HG02884 (cell line): ENCODE results near the gene LHPP.

Experiments used
- ATAC-seq: cut with Tn5 transposase; IDR thresholded peaks from one replicate; pipeline ENCODE4 v1.9.1; 2021; ENCODE audit warnings: mild to moderate bottlenecking, moderate library complexity; ENCODE audit not compliant: unreplicated experiment

LHPP gene

GRCh38 chr10:124447751-124448466 lies 13.7 kb upstream of the LHPP start:
- ATAC-seq = no peak

- ATAC-seq = no peak
Observed at GRCh38 chr10:124448696-124449169, 12.9 kb upstream of the LHPP start.

GRCh38 chr10:124449170-124450011 lies 12.2 kb upstream of the LHPP start:
- no peak for ATAC-seq

GRCh38 chr10:124450012-124450782 lies 11.4 kb upstream of the LHPP start, which contains the start of gene NKX1-2:
Gene NKX1-2 (minus strand): TSS chr10:124450035. CDS start chr10:124449943, 92 bp downstream.
- ATAC-seq = no peak

DNA sequence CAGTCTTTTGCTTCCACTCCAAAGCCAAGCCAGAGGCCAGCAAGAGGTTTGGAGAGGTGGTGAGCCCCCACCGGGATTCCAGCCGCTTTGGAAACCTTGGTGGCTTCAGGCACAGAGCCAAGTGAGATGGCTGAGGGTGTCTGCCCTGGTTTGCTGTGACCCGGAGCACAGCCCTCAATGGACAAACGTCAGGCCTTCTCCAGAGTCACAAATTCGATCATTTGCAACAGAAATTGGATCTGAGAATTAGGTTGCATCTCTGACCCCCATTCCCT lies 10.9 kb upstream of the LHPP start:
- no peak for ATAC-seq

- no peak for ATAC-seq
Observed at GRCh38 chr10:124451276-124451675, 10.3 kb upstream of the LHPP start.

DNA sequence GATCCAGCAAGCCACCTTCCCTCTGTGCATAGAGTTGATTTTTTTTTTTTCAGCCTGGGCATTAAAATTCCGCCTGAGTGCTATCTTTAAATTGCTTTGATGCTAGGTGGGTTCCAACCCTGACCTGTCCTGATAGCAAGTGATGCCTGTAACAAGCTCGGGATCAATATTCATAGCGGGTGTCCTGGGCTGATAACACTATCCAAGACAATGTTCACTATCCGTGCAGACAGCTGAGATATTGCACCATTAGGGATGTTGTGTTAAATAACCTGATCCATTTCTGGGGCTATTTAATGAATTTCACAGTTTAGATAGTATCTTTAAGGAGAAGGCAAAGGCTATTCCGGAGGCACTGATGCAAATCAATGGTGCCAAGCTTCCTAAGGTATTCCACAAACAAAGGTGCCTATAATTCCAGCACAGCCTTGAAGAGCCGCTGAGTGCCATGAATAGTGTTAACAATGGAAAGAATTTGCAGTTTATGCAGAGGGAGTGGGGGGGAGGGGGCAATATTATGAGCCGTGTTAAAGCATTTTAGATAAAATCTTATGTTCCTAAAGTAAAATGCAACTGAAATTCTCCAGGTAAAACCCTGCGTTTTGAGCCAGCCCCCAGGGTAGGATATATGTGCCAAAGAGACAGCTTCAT lies 7.5 kb upstream of the LHPP start:
- ATAC-seq = no peak

GRCh38 chr10:124455441-124455840 lies 6.2 kb upstream of the LHPP start:
- no peak for ATAC-seq

GRCh38 chr10:124458473-124458872 lies 3.1 kb upstream of the LHPP start:
- no peak for ATAC-seq

- ATAC-seq = no peak
Observed at GRCh38 chr10:124458889-124459288, 2.7 kb upstream of the LHPP start.

GRCh38 chr10:124459395-124459794 lies 2.2 kb upstream of the LHPP start:
- ATAC-seq = no peak

DNA sequence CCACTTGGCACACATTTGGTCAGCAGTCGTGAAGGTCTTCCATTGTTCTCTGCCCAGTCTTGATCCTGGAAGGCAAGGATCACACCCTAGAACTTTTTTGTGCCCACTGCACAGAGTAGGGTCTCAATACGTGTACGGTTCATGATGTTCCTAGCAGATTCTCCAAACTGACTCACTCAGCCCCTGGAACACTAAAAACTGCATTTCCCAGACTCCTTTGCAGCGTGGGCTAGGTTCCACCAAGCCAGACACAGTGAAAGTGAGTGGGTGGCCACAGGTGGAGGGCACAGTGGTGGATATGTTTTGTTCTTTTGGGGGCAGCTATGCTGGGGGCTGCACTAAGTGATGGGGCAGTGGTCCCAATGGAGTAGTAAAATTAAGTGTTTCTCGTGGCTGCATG lies 1.5 kb upstream of the LHPP start:
- ATAC-seq = no peak

DNA sequence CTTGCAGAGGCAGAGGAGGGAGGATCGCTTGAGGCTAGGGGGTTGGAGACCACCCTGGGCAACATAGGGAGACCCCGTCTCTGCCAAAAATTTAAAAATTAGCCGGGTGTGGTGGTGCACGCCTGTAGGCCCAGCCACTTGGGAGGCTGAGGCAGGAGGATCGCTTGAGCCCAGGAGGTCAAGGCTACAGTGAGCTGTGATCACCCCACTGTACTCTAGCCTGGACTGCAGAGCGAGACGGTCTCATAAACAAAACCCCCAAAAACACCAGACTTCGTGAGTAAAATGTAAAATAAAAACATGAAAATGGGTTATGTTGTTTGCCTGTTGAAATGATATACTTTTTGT lies 699 bp downstream of the LHPP start:
- ATAC-seq = no peak

DNA sequence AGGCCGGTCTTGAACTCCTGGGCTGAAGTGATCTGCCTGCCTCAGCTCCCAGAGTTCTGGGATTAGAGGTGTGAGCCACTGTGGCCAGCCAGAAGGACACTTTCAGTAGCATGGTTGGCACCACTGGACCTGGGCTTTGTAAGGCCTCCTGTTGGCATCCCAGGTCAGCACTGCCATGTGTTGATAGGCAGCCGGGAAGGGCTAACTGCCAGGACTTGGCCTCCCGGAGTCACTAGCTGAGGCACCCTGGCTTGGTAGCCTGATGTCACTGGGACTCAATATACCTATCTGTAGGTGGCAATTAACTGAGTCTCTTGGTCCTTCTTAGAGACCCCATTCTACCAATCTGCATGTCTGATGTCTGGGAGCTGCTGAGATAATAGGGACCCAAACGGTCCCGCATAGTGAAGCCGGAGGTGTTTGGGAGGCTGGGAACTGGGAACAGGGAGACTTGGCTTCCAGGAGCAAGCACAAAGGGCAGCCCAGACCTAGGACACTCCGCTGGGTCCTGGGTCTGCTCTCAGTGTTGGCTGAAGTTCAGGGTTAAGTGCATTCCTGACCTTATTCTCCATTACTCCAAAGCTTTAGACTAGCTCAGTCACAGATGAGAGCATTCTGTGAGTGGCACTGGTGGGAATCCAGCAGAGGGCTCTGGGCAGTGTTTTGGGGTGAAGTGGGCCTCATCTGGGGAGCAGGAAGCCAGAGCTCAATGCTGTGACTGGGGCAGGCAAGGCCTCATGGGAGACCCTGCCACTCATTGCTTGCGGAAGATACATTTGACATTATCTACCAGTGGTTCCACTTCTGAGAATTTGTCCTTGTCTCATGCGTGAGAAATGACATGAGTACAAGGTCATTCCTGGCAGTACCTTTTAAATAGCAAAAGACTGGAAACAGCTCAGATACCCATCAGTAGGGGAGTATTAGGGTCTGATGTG lies 2.7 kb downstream of the LHPP start:
- no peak for ATAC-seq

DNA sequence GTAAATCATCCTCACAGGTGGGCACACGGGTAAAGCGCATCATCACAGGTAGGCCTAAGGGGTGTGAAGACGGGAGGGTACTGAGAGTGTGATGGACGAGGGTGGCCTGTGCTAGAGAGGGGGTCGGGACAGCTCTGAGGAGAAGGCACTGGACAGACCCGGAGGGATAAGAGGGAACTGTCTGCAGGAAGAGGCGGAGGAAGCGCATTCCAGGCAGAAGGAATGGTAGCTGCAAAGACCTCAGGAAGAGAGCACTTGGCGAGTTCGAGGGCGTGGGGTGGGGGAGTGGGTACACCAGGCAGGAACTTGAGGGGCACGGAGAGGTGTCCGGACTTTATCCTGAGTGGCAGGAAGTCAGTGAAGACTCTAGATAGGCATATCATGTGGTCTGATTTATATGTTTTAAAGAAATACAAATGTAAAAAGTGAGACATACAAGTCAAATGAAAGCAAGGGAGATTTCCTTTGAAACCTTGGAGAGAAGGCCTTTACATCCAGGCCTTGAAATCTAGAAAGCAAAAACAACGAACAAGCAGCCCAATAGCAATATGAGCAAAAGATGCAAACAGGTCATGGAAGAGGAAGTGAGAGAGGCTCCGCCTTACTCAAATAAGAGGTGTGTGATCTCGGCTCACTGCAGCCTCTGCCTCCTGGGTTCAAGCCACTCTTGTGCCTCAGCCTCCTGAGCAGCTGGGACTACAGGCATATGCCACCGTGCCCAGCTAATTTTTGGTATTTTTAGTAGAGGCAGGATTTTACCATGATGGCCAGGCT lies 3.6 kb downstream of the LHPP start:
- peak; percentile 46 for ATAC-seq

DNA sequence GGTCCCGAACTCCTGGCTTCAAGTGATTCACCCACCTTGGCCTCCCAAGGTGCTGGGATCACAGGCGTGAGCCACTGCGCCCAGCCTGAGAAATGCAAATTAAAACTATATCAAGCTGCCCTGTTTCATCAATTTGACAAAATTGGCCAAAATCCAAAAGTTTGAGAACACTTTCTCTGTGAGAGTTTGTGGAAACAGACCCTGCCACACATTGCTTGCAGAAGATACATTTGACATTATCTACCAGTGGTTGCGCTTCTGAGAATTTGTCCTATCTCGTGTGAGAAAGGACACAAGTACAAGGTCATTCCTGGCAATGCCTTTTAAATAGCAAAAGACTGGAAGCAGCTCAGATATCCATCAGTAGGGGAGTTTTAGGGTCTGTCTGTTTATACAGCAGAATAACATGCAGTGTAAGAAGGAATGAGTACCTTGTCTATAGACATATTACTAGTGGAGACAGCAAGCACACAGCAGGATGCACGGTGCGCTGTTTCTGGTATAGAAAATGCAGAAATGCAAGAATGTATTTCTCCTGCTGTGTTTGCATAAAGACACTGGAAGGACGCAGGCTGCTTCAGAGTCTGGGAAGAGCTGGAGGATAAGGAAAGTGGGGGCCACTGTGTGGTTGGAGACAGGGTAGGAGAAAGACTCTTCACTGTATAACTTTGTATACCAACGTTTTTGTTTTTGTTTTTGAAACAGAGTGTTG lies 4.3 kb downstream of the LHPP start:
- no peak for ATAC-seq

GRCh38 chr10:124467165-124467564 lies 5.5 kb downstream of the LHPP start:
- no peak for ATAC-seq

DNA sequence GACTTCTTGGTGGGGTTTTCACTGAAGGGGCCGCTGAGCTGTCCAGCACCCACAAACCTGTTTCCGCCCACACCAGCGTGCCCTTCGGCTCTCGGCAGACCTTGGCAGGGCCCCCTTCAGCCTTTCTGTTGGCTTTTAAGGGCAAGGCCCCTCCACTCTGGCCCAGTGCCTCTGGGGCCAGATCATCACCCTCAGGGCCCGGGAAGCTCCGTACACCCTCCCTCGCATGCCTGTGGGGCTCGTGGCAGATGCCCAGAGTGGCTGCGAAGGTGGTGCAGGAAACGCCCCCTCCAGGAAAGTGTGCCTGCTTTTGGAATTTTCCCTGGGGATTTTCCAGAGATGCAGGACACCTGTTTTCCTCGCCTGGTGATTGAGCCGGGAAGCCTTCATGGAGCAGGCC lies 7.0 kb downstream of the LHPP start:
- no peak for ATAC-seq
